Endothelial cell of umbilical vein (primary cell): ENCODE results near the gene MALT1. TPM values are rescaled to one million over a fixed set of nuclear protein-coding genes. Genes with fewer than 3 reads are reported as not detected.

Experiments used
- BruUV-seq: library from RNA; stranded (reverse); fragments of 400-500 nt; replicated peaks from 2 replicates; lab custom pipeline; 2021; lab: Mats Ljungman, UMichigan
- CTCF ChIA-PET: fragments of 300-600, 350-600 bp; sonication (Branson Sonifier 250); formaldehyde crosslinking; loops from one replicate; lab custom pipeline; 2021; ENCODE audit warnings: antibody characterized with exemption, inconsistent platforms; lab: Charles Lee
- POLR2A ChIA-PET: fragments of 300-600, 350-600 bp; sonication (Branson Sonifier 250); formaldehyde crosslinking; loops from one replicate; lab custom pipeline; 2021; ENCODE audit warnings: antibody characterized with exemption, inconsistent platforms; lab: Charles Lee
- DNase-seq: peaks from one replicate; pipeline ENCODE4 v3.0.0-alpha.2; 2011; ENCODE audit warnings: low read depth, low spot score
- FAIRE-seq: peaks from 2 replicates; lab custom pipeline; 2011; peaks lifted over from hg19 to GRCh38; lab: Jason Lieb, UNC
- H2AFZ ChIP-seq: 2 replicates; pipeline ENCODE4 v1.6.0; 2012; ENCODE audit warnings: low read depth, low read length, control low read depth, inconsistent platforms
- H3K27ac ChIP-seq: 2 replicates; pipeline ENCODE4 v1.5.1; 2011; ENCODE audit warnings: low read depth, mild to moderate bottlenecking, control low read depth, low read length, moderate library complexity; ENCODE audit not compliant: insufficient read depth
- H3K27me3 ChIP-seq, 2 experiments: 2 replicates each; pipeline versions ENCODE4 v1.6.0 to v1.6.1; 2011; ENCODE audit warnings: low read length in 2 of 2, mixed read lengths in 1 of 2; ENCODE audit not compliant: control insufficient read depth in 2 of 2, insufficient read depth in 2 of 2
- H3K36me3 ChIP-seq, 2 experiments: 2 replicates in 1 of 2; 3 replicates in 1 of 2; pipeline ENCODE4 v1.5.1; 2011; ENCODE audit warnings: low read length in 2 of 2, mild to moderate bottlenecking in 1 of 2, moderate library complexity in 1 of 2; ENCODE audit not compliant: control insufficient read depth in 2 of 2, insufficient read depth in 2 of 2; ENCODE audit errors: extremely low read depth in 1 of 2
- H3K4me1 ChIP-seq: 3 replicates; pipeline ENCODE4 v1.5.1; 2011; ENCODE audit warnings: mild to moderate bottlenecking, low read length; ENCODE audit not compliant: control insufficient read depth, insufficient read depth; ENCODE audit errors: extremely low read depth
- H3K4me2 ChIP-seq: 2 replicates; pipeline ENCODE4 v1.6.1; 2011; ENCODE audit warnings: low read length, control low read depth, mixed read lengths; ENCODE audit not compliant: insufficient read depth
- H3K4me3 ChIP-seq, 3 experiments: fragments of 200-600 bp in 1 of 3; sonication (generic), shearing (Covaris generic) in 1 of 3; replicated peaks in 1 of 3; 2 replicates each; pipeline ENCODE4 v1.5.1; 2011 to 2016; ENCODE audit warnings: control low read depth in 3 of 3, low read length in 3 of 3, mild to moderate bottlenecking in 2 of 3, inconsistent platforms in 1 of 3, low read depth in 1 of 3, moderate library complexity in 1 of 3; ENCODE audit not compliant: insufficient read depth in 1 of 3
- H3K79me2 ChIP-seq: 2 replicates; pipeline ENCODE4 v1.6.0; 2012; ENCODE audit warnings: low read length, inconsistent platforms; ENCODE audit not compliant: control insufficient read depth, insufficient read depth
- H3K9ac ChIP-seq: replicated peaks from 2 replicates; pipeline ENCODE3; 2011; ENCODE audit warnings: low read length, control low read depth; ENCODE audit not compliant: insufficient read depth; ENCODE audit errors: extremely low read depth
- H3K9me1 ChIP-seq: replicated peaks from 3 replicates; pipeline ENCODE4 v1.6.0; 2011; ENCODE audit warnings: mild to moderate bottlenecking, low read length; ENCODE audit not compliant: control insufficient read depth, insufficient read depth; ENCODE audit errors: extremely low read depth
- H3K9me3 ChIP-seq: replicated peaks from 2 replicates; pipeline ENCODE4 v1.5.1; 2012; ENCODE audit warnings: low read length, inconsistent platforms; ENCODE audit not compliant: control insufficient read depth, insufficient read depth
- H4K20me1 ChIP-seq: replicated peaks from 2 replicates; pipeline ENCODE3; 2011; ENCODE audit warnings: mild to moderate bottlenecking, low read length; ENCODE audit not compliant: control insufficient read depth, insufficient read depth; ENCODE audit errors: extremely low read depth
- CTCF ChIP-seq, 2 donors: IDR thresholded peaks; 1 replicate in 1 of 2; 2 replicates in 1 of 2; pipeline ENCODE4 v1.5.1; 2011; ENCODE audit warnings: low read length in 2 of 2, mild to moderate bottlenecking in 2 of 2, moderate library complexity in 2 of 2, control low read depth in 1 of 2, inconsistent platforms in 1 of 2, low read depth in 1 of 2; ENCODE audit not compliant: insufficient read depth in 1 of 2; ENCODE audit errors: extremely low read depth in 1 of 2
- EZH2 ChIP-seq: IDR thresholded peaks from 2 replicates; pipeline ENCODE4 v1.6.1; 2012; ENCODE audit warnings: borderline replicate concordance, low read depth, mild to moderate bottlenecking, moderate library complexity, low read length, inconsistent platforms; ENCODE audit not compliant: severe bottlenecking
- FOS ChIP-seq: IDR thresholded peaks from 2 replicates; pipeline ENCODE4 v1.6.1; 2011; ENCODE audit warnings: mild to moderate bottlenecking, low read length, moderate library complexity, borderline replicate concordance; ENCODE audit not compliant: insufficient read depth
- GATA2 ChIP-seq: IDR thresholded peaks from 2 replicates; pipeline ENCODE4 v1.7.0; 2011; ENCODE audit warnings: low read depth, mild to moderate bottlenecking, moderate library complexity, mixed read lengths, low read length; ENCODE audit not compliant: insufficient read length, insufficient read depth
- JUN ChIP-seq: IDR thresholded peaks from 2 replicates; pipeline ENCODE4 v1.6.1; 2011; ENCODE audit warnings: borderline replicate concordance, low read depth; ENCODE audit not compliant: insufficient read length, insufficient read depth
- MAX ChIP-seq: IDR thresholded peaks from 2 replicates; pipeline ENCODE4 v1.6.1; 2011; ENCODE audit not compliant: insufficient read depth, insufficient read length
- MYC ChIP-seq: IDR thresholded peaks from one replicate; pipeline ENCODE4 v1.6.1; 2011; ENCODE audit warnings: mild to moderate bottlenecking, low read depth, low read length
- POLR2A ChIP-seq: IDR thresholded peaks from 2 replicates; pipeline ENCODE4 v1.6.1; 2012; ENCODE audit warnings: low read depth, mild to moderate bottlenecking, control low read depth, low read length
- POLR2AphosphoS5 ChIP-seq: IDR thresholded peaks from 2 replicates; pipeline ENCODE4 v1.6.1; 2012; ENCODE audit warnings: low read depth, mild to moderate bottlenecking, control low read depth, low read length, moderate library complexity; ENCODE audit not compliant: insufficient read depth
- dilution Hi-C: fragments of 300-500 bp; cut with MboI; formaldehyde crosslinking; loops from one replicate; pipeline ENCODE4 v1.15.0; 2019; ENCODE audit warnings: low sequenced_read_pairs; ENCODE audit not compliant: extremely low pct_ligation_motif_present
- intact Hi-C: fragments of 100-400 bp; cut with micrococcal nuclease; formaldehyde crosslinking; loops from one replicate; pipeline ENCODE4 v1.10.0; 2022
- polyA plus RNA-seq, 4 experiments: library from polyadenylated mRNA; depleted of rRNA in 3 of 4; stranded (reverse) in 3 of 4; unstranded in 1 of 4; fragments of >200 nt; gene quantifications; 2 replicates each; pipeline versions ENCODE4 v1.2.1 to v1.2.3, GENCODE V29; 2011 to 2012; ENCODE audit warnings: missing spikeins in 1 of 4
- total RNA-seq: library from RNA; stranded (reverse); gene quantifications from 2 replicates; pipeline ENCODE4 v1.2.3, GENCODE V29; 2021

The MALT1 gene
- total and polyA plus RNA-seq, 2 donors (not counting 3 experiments of a cell fraction or from before 2014, with no cell fraction given) = 2.8 to 5.1 TPM

- H3K4me2 ChIP-seq = peak overlapping the region; percentile 29
- peaks cover 2% of the 10 kb centered on the region for H3K4me1 ChIP-seq
- no peak overlapping the region for H3K9ac ChIP-seq
- peaks cover 7 to 25% of the 10 kb centered on the region in 2 experiments for H3K27me3 ChIP-seq
- FAIRE-seq (peak; percentile 53), DNase-seq (peak; percentile 58)
- TF ChIP-seq JUN = no peak
- TF ChIP-seq POLR2A = no peak
- TF ChIP-seq EZH2 = peak; percentile 31
- no peak for TF ChIP-seq MYC
- TF ChIP-seq POLR2AphosphoS5 = no peak
- TF ChIP-seq CTCF (IDR thresholded peaks at IDR 0.05; ENCODE audit: extremely low read depth in 1 of 2, insufficient read depth in 1 of 2, low read depth in 1 of 2, low read length in 2 of 2) = peak; percentile 86 to 99
- TF ChIP-seq FOS = no peak
- no peak for TF ChIP-seq GATA2
- TF ChIP-seq MAX = no peak
- no peaks in the 10 kb centered on the region for H3K9me1 ChIP-seq
- no peaks in the 10 kb centered on the region for H3K79me2 ChIP-seq
- CTCF ChIA-PET = interaction anchor here (0.7 to 25.4 kb wide), 30 partner anchors 9 to 634 kb away, joined by 3 to 994 read pairs (median 4); no protein-coding TSS in a partner anchor
- no peak overlapping the region for H3K27ac ChIP-seq
- dilution Hi-C loops = loop anchor here (25.0 kb wide), 1 partner anchor 231 kb away; no protein-coding TSS in a partner anchor
- no peaks in the 10 kb centered on the region for H4K20me1 ChIP-seq
- no peak overlapping the region for H3K4me3 ChIP-seq
- H3K9me3 ChIP-seq = no peaks in the 10 kb centered on the region
- H3K36me3 ChIP-seq = no peaks in the 10 kb centered on the region
- intact Hi-C loops = loop anchor here (1.0 to 10.0 kb wide), 5 partner anchors 13 to 634 kb away; no protein-coding TSS in a partner anchor
- no TSS peak for BruUV-seq
- H2AFZ ChIP-seq = peak overlapping the region; percentile 92
- POLR2A ChIA-PET = interaction anchor here (0.6 to 0.8 kb wide), 2 partner anchors 302 to 1172 kb away, joined by 3 to 10 read pairs; no protein-coding TSS in a partner anchor
Measured at GRCh38 chr18:58768293-58768974, 97.2 kb downstream of the MALT1 start.
